Esophagus squamous epithelium (tissue), 5 donors: Measurements from ENCODE around the gene MRPL19. TPM values are rescaled to one million over a fixed set of nuclear protein-coding genes. Genes with fewer than 3 reads are reported as not detected.

ENCODE experiments used
- DNase-seq: peaks from one replicate; lab custom pipeline; 2025; lab: John Stamatoyannopoulos, UW
- H3K27ac ChIP-seq, 4 donors: fragments of 200-600 bp; sonication (generic); one replicate each; pipeline ENCODE4 v1.5.1; 2016 to 2019; ENCODE audit warnings: mild to moderate bottlenecking in 1 of 4
- H3K27me3 ChIP-seq, 4 donors: fragments of 200-600 bp; sonication (generic); 1 replicate in 3 of 4; 2 replicates in 1 of 4; pipeline versions ENCODE4 v1.5.1 to v1.6.0; 2017 to 2021; ENCODE audit warnings: antibody characterized with exemption in 1 of 4
- H3K36me3 ChIP-seq, 3 donors: fragments of 200-600 bp; sonication (generic); one replicate each; pipeline ENCODE4 v1.5.1; 2016 to 2019
- H3K4me1 ChIP-seq, 3 donors: fragments of 200-600 bp; sonication (generic); one replicate each; pipeline ENCODE4 v1.5.1; 2017 to 2019
- H3K4me3 ChIP-seq, 4 donors: fragments of 200-600 bp; sonication (generic); 1 replicate in 3 of 4; 2 replicates in 1 of 4; pipeline ENCODE4 v1.5.1; 2016 to 2019; ENCODE audit warnings: mild to moderate bottlenecking in 2 of 4, moderate library complexity in 1 of 4
- H3K9me3 ChIP-seq, 3 donors: fragments of 200-600 bp; sonication (generic); one replicate each; pipeline ENCODE4 v1.5.1; 2016 to 2019
- POLR2A ChIP-seq, 4 donors: fragments of 450-650 bp; IDR thresholded peaks; one replicate each; pipeline ENCODE4 v1.6.1; 2017; ENCODE audit warnings: antibody characterized with exemption in 4 of 4, mild to moderate bottlenecking in 4 of 4, moderate library complexity in 3 of 4
- WGBS, 2 donors: methylation state at CpG; one replicate each; pipeline ENCODE4 v1.1.5; 2018; 5-methylcytosine and 5-hydroxymethylcytosine counted together
- intact Hi-C: fragments of 100-400 bp; cut with DNase I; formaldehyde crosslinking; loops from one replicate; pipeline ENCODE4 v1.15.0; 2022
- total RNA-seq, 4 donors: library from RNA; depleted of rRNA; stranded (reverse); fragments of >200 nt; gene quantifications; one replicate each; pipeline ENCODE4 v1.1.0, GENCODE V29; 2016
- TF ChIP-seq, protein P1 (sequence below), 6 experiments: fragments of 450-650 bp in 4 of 6; fragments of 200-600 bp in 2 of 6; sonication (generic) in 2 of 6; IDR thresholded peaks; one replicate each; pipeline ENCODE4 v1.5.1; 2016 to 2019; ENCODE audit warnings: antibody characterized with exemption in 6 of 6, mild to moderate bottlenecking in 4 of 6, moderate library complexity in 4 of 6
- donor health status: DM: yes; HTN: yes; CAD: no.

The MRPL19 gene
- 10 to 100 TPM; 29.6 to 48.5 (median 43.6) TPM for total RNA-seq

DNA sequence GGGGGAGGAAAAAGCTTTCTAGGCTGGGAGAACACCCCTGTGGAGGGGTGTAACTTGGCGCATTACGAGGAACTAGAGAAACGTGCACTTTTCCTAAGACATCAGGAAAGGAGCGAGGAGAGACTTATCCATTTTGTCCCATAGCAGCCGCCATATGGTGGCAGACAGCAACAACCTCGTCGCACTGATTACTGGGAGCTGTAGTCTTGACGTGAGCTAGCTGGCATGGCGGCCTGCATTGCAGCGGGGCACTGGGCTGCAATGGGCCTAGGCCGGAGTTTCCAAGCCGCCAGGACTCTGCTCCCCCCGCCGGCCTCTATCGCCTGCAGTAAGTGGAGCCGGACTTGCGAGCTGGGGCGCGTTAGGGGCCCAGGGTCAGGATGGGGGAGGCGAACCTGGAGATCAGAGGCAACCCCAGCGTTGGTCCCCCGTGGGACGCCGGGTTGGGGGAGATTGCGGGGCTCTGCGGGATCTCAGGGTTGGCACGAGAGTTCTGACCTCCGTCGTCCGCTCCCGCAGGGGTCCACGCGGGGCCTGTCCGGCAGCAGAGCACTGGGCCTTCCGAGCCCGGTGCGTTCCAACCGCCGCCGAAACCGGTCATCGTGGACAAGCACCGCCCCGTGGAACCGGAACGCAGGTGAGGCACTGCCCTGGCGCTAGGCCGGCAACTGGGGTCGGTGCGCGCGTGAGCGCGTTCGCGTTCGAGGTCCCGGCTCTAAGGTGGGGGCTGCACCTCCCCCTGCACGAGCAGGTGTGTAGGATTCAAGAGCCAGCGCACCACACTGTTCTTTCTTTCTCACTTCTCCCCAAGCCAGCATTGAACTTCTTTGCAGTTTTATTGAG lies at the start of gene MRPL19:
MRPL19 (plus strand) TSS at position 201 of the 843 bp plus-strand sequence; CDS start at position 226, 25 bp downstream.
- peak within 1 kb of the TSS; percentile 74 to 99 (median 92) for H3K4me3 ChIP-seq
- intact Hi-C loops, result no loop called here
- no peaks in the 10 kb centered on the region for H3K27me3 ChIP-seq
- TF ChIP-seq, protein P1, sequence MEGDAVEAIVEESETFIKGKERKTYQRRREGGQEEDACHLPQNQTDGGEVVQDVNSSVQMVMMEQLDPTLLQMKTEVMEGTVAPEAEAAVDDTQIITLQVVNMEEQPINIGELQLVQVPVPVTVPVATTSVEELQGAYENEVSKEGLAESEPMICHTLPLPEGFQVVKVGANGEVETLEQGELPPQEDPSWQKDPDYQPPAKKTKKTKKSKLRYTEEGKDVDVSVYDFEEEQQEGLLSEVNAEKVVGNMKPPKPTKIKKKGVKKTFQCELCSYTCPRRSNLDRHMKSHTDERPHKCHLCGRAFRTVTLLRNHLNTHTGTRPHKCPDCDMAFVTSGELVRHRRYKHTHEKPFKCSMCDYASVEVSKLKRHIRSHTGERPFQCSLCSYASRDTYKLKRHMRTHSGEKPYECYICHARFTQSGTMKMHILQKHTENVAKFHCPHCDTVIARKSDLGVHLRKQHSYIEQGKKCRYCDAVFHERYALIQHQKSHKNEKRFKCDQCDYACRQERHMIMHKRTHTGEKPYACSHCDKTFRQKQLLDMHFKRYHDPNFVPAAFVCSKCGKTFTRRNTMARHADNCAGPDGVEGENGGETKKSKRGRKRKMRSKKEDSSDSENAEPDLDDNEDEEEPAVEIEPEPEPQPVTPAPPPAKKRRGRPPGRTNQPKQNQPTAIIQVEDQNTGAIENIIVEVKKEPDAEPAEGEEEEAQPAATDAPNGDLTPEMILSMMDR (IDR thresholded peaks at IDR 0.05), result peak in 2 of 6 experiments; percentile 1 to 28
- TF ChIP-seq POLR2A (IDR thresholded peaks at IDR 0.05), result peak in 2 of 4 donors; percentile 27 to 51
- peak; percentile 24 for DNase-seq
- peaks cover 0 to 33% (median 0%) of the 10 kb centered on the region in 3 donors for H3K36me3 ChIP-seq
- no peaks in the 10 kb centered on the region for H3K9me3 ChIP-seq
- WGBS, 2 donors, result 0 to 1% methylated on average over 7 to 16 of the region's 60 CpGs
- peaks cover 7 to 31% (median 8%) of the 10 kb centered on the region in 3 donors for H3K4me1 ChIP-seq
- H3K27ac ChIP-seq, result peak within 1 kb of the TSS; percentile 81 to 88 (median 86)

DNA sequence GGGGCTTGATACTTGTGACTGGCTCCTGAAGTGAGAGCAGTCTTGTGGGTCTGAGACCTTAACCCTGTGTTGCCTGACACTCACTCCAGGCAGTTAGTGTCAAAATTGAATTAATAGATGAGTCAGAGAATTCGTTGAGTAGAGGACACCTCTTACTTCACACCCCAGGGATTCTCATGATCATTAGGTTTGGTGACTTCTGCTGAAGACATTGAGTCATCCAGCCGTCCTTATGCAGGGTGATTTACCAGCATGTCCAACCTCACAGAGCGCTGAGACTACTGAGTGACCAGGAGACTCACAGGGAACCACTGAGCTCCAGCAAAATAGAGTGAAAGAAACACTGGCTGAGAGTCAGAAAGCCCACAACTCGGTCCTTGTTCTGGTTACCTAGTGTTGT lies 49.8 kb upstream of the MRPL19 start:
- Histone ChIP-seq H3K4me1 (peaks cover 0 to 7% (median 0%) of the 10 kb centered on the region in 3 donors), H3K27ac (no peak overlapping the region), H3K27me3 (peaks cover 0 to 11% (median 0%) of the 10 kb centered on the region in 4 donors), H3K4me3 (no peak overlapping the region), H3K36me3 (no peaks in the 10 kb centered on the region), H3K9me3 (no peaks in the 10 kb centered on the region)
- DNase-seq, result no peak
- WGBS, 2 donors, result 55 to 59% methylated on average over 2 to 3 of the region's 4 CpGs
- intact Hi-C loops, result no loop called here
- TF ChIP-seq, protein P1 (IDR thresholded peaks at IDR 0.05), result no peak
- no peak for TF ChIP-seq POLR2A (IDR thresholded peaks at IDR 0.05)

DNA sequence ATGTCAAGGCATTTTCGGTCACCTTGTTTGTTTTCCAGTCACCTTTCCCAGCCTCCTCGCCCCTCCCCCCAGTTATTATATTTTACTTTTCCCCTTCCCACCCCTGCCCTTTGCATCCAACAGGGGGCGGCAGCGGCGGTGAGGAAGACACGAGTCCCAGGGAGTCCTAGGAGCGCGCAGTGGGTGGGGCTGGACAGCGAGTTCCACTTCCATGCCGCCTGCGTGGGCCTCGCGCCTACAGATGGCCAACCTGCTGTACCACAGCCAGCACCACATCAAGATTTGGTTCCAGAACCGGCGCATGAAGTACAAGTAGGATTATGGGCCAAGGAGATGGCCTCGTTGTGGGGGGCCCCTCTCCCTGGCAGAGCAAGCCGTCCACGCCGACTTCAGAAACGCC lies 48.6 kb upstream of the MRPL19 start:
- no peak overlapping the region for H3K27ac ChIP-seq
- no peak for DNase-seq
- H3K36me3 ChIP-seq, result no peaks in the 10 kb centered on the region
- TF ChIP-seq, protein P1 (IDR thresholded peaks at IDR 0.05), result no peak
- no peak for TF ChIP-seq POLR2A (IDR thresholded peaks at IDR 0.05)
- H3K27me3 ChIP-seq, result peaks cover 0 to 17% (median 0%) of the 10 kb centered on the region in 4 donors
- intact Hi-C loops, result no loop called here
- no peak overlapping the region for H3K4me3 ChIP-seq
- WGBS, 2 donors, result 91 to 95% methylated on average over 18 to 19 of the region's 20 CpGs
- H3K4me1 ChIP-seq, result no peaks in the 10 kb centered on the region
- H3K9me3 ChIP-seq, result no peaks in the 10 kb centered on the region

DNA sequence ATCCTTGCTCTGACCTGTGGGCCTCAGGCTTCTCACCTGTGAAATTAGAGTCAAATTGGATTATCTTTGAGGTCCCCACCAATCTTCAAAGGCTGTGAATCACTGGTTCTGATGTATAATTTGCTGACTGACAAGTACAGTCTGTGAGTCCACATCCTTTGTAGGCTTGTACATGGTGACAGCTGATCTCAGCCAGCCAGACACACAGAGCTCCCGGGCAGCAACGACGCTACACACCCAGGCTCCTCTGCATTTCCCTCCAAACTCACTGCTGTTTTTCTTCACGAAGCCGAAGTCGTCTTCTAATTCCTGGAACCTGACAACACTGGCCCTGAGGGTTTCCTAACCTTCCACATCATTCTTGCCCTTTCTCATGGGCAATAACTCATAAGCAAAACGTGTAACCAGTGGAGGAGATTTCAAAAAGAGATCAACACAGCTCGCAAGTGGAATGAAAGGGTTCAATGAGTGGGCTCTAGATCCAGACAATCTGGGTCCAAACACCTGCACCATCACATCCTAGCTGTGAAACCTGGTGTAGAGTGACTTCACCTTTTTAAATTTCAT lies 47.9 kb upstream of the MRPL19 start:
- TF ChIP-seq, protein P1 (IDR thresholded peaks at IDR 0.05), result no peak
- TF ChIP-seq POLR2A (IDR thresholded peaks at IDR 0.05), result no peak
- no peaks in the 10 kb centered on the region for H3K9me3 ChIP-seq
- no peaks in the 10 kb centered on the region for H3K36me3 ChIP-seq
- no peak for DNase-seq
- H3K27ac ChIP-seq, result no peak overlapping the region
- intact Hi-C loops, result no loop called here
- H3K4me3 ChIP-seq, result no peak overlapping the region
- WGBS, 2 donors, result 85 to 98% methylated on average over 5 to 8 of the region's 8 CpGs
- H3K27me3 ChIP-seq, result peaks cover 0 to 17% (median 0%) of the 10 kb centered on the region in 4 donors
- H3K4me1 ChIP-seq, result no peaks in the 10 kb centered on the region
